Activated CD4-positive, alpha-beta T cell treated with anti-CD3 and anti-CD28 coated beads for 36 hours (primary cell): ENCODE measurements around the gene SNRPA1. TPM values are rescaled to one million over a fixed set of nuclear protein-coding genes. Genes with fewer than 3 reads are reported as not detected.

ENCODE experiments used
- ATAC-seq: fragments of 200-7000 bp; cut with Tn5 transposase; one replicate; pipeline ENCODE4 v1.10.0; 2021; ENCODE audit warnings: mild to moderate bottlenecking, moderate library complexity
- CTCF ChIA-PET: fragments of 350-600 bp; sonication (Branson Sonifier 250); formaldehyde crosslinking; loops from one replicate; lab custom pipeline; 2021; ENCODE audit warnings: antibody characterized with exemption; lab: Charles Lee
- POLR2A ChIA-PET: fragments of 350-600 bp; sonication (Branson Sonifier 250); formaldehyde crosslinking; loops from one replicate; lab custom pipeline; 2021; ENCODE audit warnings: antibody characterized with exemption, inconsistent platforms; lab: Charles Lee
- DNase-seq: peaks from one replicate; pipeline ENCODE4 v3.0.0-alpha.2; 2020
- H3K27ac Mint-ChIP-seq: one replicate; pipeline ENCODE4 v1.8.0; 2021; ENCODE audit warnings: mixed read lengths
- H3K27me3 Mint-ChIP-seq: one replicate; pipeline ENCODE4 v1.8.0; 2021; ENCODE audit warnings: mixed read lengths
- H3K36me3 Mint-ChIP-seq: one replicate; pipeline ENCODE4 v1.8.0; 2021; ENCODE audit warnings: low read depth, mixed read lengths
- H3K4me1 Mint-ChIP-seq: one replicate; pipeline ENCODE4 v1.8.0; 2021; ENCODE audit warnings: mixed read lengths
- H3K4me3 Mint-ChIP-seq: one replicate; pipeline ENCODE4 v1.8.0; 2021; ENCODE audit warnings: mild to moderate bottlenecking, moderate library complexity, mixed read lengths
- H3K9me3 Mint-ChIP-seq: one replicate; pipeline ENCODE4 v1.8.0; 2021; ENCODE audit warnings: low read depth, mixed read lengths
- intact Hi-C, 2 experiments: fragments of 100-400 bp; cut with DNase I in 1 of 2; cut with micrococcal nuclease in 1 of 2; formaldehyde crosslinking; loops; one replicate each; pipeline versions ENCODE4 v1.14.2 to v1.15.1; 2022 to 2024; cut with DNase I, micrococcal nuclease
- total RNA-seq, 2 experiments: library from RNA; stranded (reverse); gene quantifications; one replicate each; pipeline ENCODE4 v1.2.3, GENCODE V29; 2021

Gene SNRPA1
- total RNA-seq, 2 experiments from 2014 or later, result 167 to 185 TPM

- DNase-seq (no peak), ATAC-seq (no peak)
- Mint-ChIP-seq H3K36me3 (no peaks in the 10 kb centered on the region), H3K27me3 (no peaks in the 10 kb centered on the region), H3K9me3 (no peaks in the 10 kb centered on the region), H3K4me3 (no peak overlapping the region), H3K27ac (no peak overlapping the region), H3K4me1 (peaks cover 9% of the 10 kb centered on the region)
- ChIA-PET CTCF (interaction anchor here (0.6 to 2.8 kb wide), 3 partner anchors 17 to 442 kb away, joined by 3 to 8 read pairs (median 3); no protein-coding TSS in a partner anchor), POLR2A (no interaction called here)
- intact Hi-C loops, result no loop called here
These were observed 22.4 kb upstream of the SNRPA1 start for GRCh38 chr15:101317336-101317872.

- no peak overlapping the region for H3K27ac Mint-ChIP-seq
- no peak for DNase-seq
- ATAC-seq, result no peak
- peaks cover 3% of the 10 kb centered on the region for H3K27me3 Mint-ChIP-seq
- H3K36me3 Mint-ChIP-seq, result no peaks in the 10 kb centered on the region
- H3K4me1 Mint-ChIP-seq, result peaks cover 9% of the 10 kb centered on the region
- CTCF ChIA-PET, result interaction anchor here (1.2 to 2.8 kb wide), 2 partner anchors 16 to 324 kb away, joined by 3 to 8 read pairs; no protein-coding TSS in a partner anchor
- POLR2A ChIA-PET, result no interaction called here
- no peaks in the 10 kb centered on the region for H3K9me3 Mint-ChIP-seq
- H3K4me3 Mint-ChIP-seq, result no peak overlapping the region
- intact Hi-C loops, result no loop called here
These were observed 21.5 kb upstream of the SNRPA1 start for GRCh38 chr15:101316529-101316928.

- ATAC-seq, result no peak
These were observed 20.7 kb upstream of the SNRPA1 start for GRCh38 chr15:101315736-101316135.

GRCh38 chr15:101314336-101315125 is 19.5 kb upstream of the SNRPA1 start:
- no peak overlapping the region for H3K4me3 Mint-ChIP-seq
- no peaks in the 10 kb centered on the region for H3K9me3 Mint-ChIP-seq
- H3K36me3 Mint-ChIP-seq, result no peaks in the 10 kb centered on the region
- POLR2A ChIA-PET, result interaction anchor here (0.7 kb wide), 1 partner anchor 68 kb away, joined by 3 read pairs; no protein-coding TSS in a partner anchor
- H3K27me3 Mint-ChIP-seq, result peaks cover 3% of the 10 kb centered on the region
- CTCF ChIA-PET, result interaction anchor here (0.6 to 0.9 kb wide), 3 partner anchors 15 to 188 kb away, joined by 3 read pairs; no protein-coding TSS in a partner anchor
- intact Hi-C loops, result no loop called here
- H3K27ac Mint-ChIP-seq, result no peak overlapping the region
- no peaks in the 10 kb centered on the region for H3K4me1 Mint-ChIP-seq
- DNase-seq (no peak), ATAC-seq (no peak)

More at GRCh38 chr15:101315736-101316135, 20.7 kb upstream of the SNRPA1 start:
- Mint-ChIP-seq H3K4me1 (peaks cover 5% of the 10 kb centered on the region), H3K27ac (no peak overlapping the region), H3K4me3 (no peak overlapping the region), H3K36me3 (no peaks in the 10 kb centered on the region), H3K27me3 (peaks cover 3% of the 10 kb centered on the region), H3K9me3 (no peaks in the 10 kb centered on the region)
- POLR2A ChIA-PET, result no interaction called here
- CTCF ChIA-PET, result no interaction called here
- DNase-seq, result no peak
- intact Hi-C loops, result no loop called here

GRCh38 chr15:101313041-101313761 is 18.2 kb upstream of the SNRPA1 start:
- Mint-ChIP-seq H3K9me3 (no peaks in the 10 kb centered on the region), H3K36me3 (no peaks in the 10 kb centered on the region), H3K27ac (no peak overlapping the region), H3K4me1 (no peaks in the 10 kb centered on the region), H3K27me3 (peaks cover 3% of the 10 kb centered on the region), H3K4me3 (no peak overlapping the region)
- no peak for ATAC-seq
- ChIA-PET CTCF (no interaction called here), POLR2A (no interaction called here)
- intact Hi-C loops, result no loop called here
- no peak for DNase-seq

GRCh38 chr15:101310508-101310907 is 15.5 kb upstream of the SNRPA1 start:
- H3K9me3 Mint-ChIP-seq, result no peaks in the 10 kb centered on the region
- no peaks in the 10 kb centered on the region for H3K36me3 Mint-ChIP-seq
- ChIA-PET CTCF (interaction anchor here (0.7 kb wide), 1 partner anchor 313 kb away, joined by 3 read pairs; no protein-coding TSS in a partner anchor), POLR2A (no interaction called here)
- DNase-seq (no peak), ATAC-seq (no peak)
- no peaks in the 10 kb centered on the region for H3K4me1 Mint-ChIP-seq
- intact Hi-C loops, result no loop called here
- peaks cover 3% of the 10 kb centered on the region for H3K27me3 Mint-ChIP-seq
- no peak overlapping the region for H3K27ac Mint-ChIP-seq
- H3K4me3 Mint-ChIP-seq, result no peak overlapping the region

GRCh38 chr15:101310161-101310480 is 15.1 kb upstream of the SNRPA1 start:
- intact Hi-C loops, result no loop called here
- H3K27me3 Mint-ChIP-seq, result peaks cover 3% of the 10 kb centered on the region
- H3K4me3 Mint-ChIP-seq, result no peak overlapping the region
- ChIA-PET CTCF (no interaction called here), POLR2A (no interaction called here)
- ATAC-seq (no peak), DNase-seq (no peak)
- no peaks in the 10 kb centered on the region for H3K4me1 Mint-ChIP-seq
- H3K9me3 Mint-ChIP-seq, result no peaks in the 10 kb centered on the region
- H3K36me3 Mint-ChIP-seq, result no peaks in the 10 kb centered on the region
- H3K27ac Mint-ChIP-seq, result no peak overlapping the region

GRCh38 chr15:101309436-101310160 is 14.6 kb upstream of the SNRPA1 start:
- Mint-ChIP-seq H3K36me3 (no peaks in the 10 kb centered on the region), H3K4me3 (no peak overlapping the region), H3K27me3 (peaks cover 3% of the 10 kb centered on the region), H3K4me1 (no peaks in the 10 kb centered on the region), H3K9me3 (no peaks in the 10 kb centered on the region), H3K27ac (no peak overlapping the region)
- ChIA-PET POLR2A (no interaction called here), CTCF (no interaction called here)
- ATAC-seq (no peak), DNase-seq (no peak)
- intact Hi-C loops, result no loop called here

- H3K4me3 Mint-ChIP-seq, result no peak overlapping the region
- ATAC-seq (no peak), DNase-seq (no peak)
- POLR2A ChIA-PET, result no interaction called here
- no peaks in the 10 kb centered on the region for H3K9me3 Mint-ChIP-seq
- intact Hi-C loops, result no loop called here
- no peak overlapping the region for H3K27ac Mint-ChIP-seq
- H3K36me3 Mint-ChIP-seq, result no peaks in the 10 kb centered on the region
- no peaks in the 10 kb centered on the region for H3K4me1 Mint-ChIP-seq
- CTCF ChIA-PET, result no interaction called here
- peaks cover 3% of the 10 kb centered on the region for H3K27me3 Mint-ChIP-seq
These were observed 13.8 kb upstream of the SNRPA1 start for GRCh38 chr15:101308604-101309435.

- Mint-ChIP-seq H3K27ac (no peak overlapping the region), H3K9me3 (no peaks in the 10 kb centered on the region), H3K4me3 (no peak overlapping the region), H3K27me3 (peaks cover 3% of the 10 kb centered on the region), H3K4me1 (no peaks in the 10 kb centered on the region), H3K36me3 (no peaks in the 10 kb centered on the region)
- CTCF ChIA-PET, result no interaction called here
- DNase-seq (no peak), ATAC-seq (no peak)
- POLR2A ChIA-PET, result no interaction called here
- intact Hi-C loops, result no loop called here
These were observed 13.0 kb upstream of the SNRPA1 start for GRCh38 chr15:101307897-101308603.
